NCI-H1048 (cell line): ENCODE data around the gene THSD4.

Source experiments
- DNase-seq: peaks from one replicate; lab custom pipeline; 2025; lab: John Stamatoyannopoulos, UW

Gene THSD4

GRCh38 chr15:71329497-71330260, 214.4 kb downstream of the THSD4 start:
- DNase-seq: no peak

GRCh38 chr15:71330638-71331162, 215.4 kb downstream of the THSD4 start:
- DNase-seq: no peak

- no peak for DNase-seq
These were observed 215.9 kb downstream of the THSD4 start for GRCh38 chr15:71331173-71331572.

DNA sequence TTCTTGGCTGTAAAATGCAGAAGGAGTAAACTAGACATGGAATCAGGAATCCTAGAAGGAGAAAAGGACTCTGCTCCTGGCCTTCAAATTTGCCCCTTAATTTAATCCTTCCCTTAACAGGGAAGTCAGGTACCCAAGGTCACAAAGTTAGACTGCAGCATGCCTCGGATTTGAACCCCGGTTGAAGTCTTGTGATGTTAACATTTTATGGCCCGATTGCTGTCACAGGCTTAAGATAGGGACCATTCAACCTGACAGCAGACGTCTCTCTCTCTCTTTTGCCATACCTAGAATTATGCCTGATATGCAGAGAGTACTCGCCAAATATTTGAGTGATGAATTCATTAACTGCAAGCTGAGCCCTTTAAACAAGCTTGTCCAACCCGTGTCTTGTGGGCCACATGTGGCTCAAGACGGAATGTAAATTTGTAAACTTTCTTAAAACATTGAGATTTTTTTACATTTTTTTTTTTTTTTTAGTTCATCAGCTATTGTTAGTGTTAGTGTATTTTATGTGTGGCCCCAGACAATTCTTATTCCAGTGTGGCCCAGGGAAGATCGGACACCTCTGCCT, 217.2 kb downstream of the THSD4 start:
- DNase-seq: no peak

DNA sequence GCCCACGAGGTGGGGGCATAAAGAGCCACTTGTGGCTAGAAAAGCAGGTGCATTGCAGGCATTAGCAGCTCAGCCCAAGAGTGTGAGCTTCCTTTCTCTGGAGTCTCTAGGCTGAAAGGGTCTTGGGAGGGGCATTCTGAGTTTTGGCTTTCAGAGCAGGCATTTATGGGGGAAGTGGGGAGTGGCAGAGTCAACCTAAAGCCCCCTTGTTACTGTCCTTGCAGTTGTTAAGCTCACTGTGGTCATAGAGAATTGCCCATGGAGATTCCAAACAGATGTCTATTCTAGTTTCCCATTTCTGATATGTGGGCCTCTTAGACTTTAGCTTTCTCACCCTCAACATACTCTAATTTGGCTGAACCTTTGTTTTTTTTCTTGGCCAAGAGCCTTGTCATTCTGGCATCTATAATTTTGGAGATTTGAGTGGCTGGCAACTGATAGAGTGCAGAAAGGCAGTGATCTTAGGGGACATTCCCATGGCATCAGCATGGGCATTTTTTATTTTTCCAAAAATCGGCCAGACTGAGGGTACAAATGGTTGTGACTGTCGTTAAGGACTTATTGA, 217.9 kb downstream of the THSD4 start:
- no peak for DNase-seq

DNA sequence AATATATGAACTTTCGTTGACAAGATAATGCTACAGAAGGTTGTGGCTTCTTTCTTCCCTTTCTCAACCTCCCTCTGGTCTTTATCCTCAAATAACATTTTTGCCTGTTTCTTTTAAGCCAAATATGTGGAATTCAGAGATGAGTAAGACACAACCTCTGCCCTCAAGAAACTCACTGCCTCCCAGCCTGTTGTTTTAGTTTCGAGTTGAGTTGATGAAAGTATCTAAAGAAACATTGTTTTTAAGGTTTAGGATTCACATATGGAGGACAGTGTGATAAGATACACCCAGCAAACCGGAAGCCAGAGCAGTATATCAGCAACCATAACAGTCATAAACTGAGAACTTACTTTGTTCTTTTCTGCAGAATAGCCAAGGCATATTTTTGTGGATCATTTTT, 218.6 kb downstream of the THSD4 start:
- no peak for DNase-seq

- DNase-seq: no peak
These were observed 219.2 kb downstream of the THSD4 start for GRCh38 chr15:71334434-71334833.

- no peak for DNase-seq
These were observed 219.6 kb downstream of the THSD4 start for GRCh38 chr15:71334873-71335272.

DNA sequence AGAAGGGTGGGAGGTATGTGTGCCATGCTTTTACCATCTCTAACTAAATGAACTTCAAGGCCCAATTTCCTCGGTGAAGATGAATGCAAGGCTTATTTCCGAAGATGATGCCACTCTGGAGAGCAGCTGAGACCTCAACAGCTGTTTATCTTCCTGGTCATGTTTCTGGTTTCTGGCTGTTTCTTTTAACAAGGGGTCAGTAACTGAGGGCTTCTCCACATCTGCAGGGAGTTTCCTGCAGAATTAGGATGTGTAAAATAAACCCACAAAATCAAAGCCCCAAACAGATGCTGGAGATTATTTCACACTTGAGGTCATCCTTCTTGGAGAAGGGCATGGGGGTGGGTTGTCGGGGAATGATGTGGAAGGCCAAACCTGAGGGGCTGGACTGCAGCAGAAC, 220.3 kb downstream of the THSD4 start:
- no peak for DNase-seq

- no peak for DNase-seq
These were observed 221.4 kb downstream of the THSD4 start for GRCh38 chr15:71336671-71337070.

DNA sequence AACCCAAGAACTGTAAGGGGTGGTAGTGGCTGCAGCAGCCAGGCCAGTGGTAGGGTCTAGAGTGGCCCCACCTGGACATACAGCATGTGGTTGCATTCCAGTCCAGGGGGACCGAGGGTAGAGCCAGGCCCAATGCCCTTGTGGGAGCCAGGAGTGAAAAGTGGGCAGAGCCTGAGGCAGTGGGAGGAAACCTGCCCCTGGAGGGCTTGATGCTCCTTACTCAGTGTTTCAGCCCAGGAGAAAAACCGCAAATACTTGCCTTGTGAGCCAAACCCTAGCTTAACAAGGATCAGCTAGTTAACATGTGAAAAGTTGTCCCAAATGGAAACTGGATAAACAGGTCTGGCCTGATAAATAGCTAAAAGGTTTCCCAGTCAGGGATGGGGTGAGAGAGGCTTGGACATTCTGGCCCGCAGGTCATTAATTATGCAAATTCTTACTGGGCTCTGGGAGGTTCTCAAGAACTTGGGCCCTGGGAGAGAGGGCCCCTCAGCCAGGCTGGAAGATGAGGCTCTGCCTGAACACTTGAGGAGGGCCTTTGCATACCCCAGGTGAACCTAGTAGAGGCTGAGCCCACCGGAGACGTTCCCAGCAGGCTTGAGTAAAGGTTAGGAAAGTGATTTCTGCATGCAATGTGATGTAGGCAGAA, 222.1 kb downstream of the THSD4 start:
- peak; percentile 73 for DNase-seq

- no peak for DNase-seq
These were observed 223.0 kb downstream of the THSD4 start for GRCh38 chr15:71338265-71338664.

DNA sequence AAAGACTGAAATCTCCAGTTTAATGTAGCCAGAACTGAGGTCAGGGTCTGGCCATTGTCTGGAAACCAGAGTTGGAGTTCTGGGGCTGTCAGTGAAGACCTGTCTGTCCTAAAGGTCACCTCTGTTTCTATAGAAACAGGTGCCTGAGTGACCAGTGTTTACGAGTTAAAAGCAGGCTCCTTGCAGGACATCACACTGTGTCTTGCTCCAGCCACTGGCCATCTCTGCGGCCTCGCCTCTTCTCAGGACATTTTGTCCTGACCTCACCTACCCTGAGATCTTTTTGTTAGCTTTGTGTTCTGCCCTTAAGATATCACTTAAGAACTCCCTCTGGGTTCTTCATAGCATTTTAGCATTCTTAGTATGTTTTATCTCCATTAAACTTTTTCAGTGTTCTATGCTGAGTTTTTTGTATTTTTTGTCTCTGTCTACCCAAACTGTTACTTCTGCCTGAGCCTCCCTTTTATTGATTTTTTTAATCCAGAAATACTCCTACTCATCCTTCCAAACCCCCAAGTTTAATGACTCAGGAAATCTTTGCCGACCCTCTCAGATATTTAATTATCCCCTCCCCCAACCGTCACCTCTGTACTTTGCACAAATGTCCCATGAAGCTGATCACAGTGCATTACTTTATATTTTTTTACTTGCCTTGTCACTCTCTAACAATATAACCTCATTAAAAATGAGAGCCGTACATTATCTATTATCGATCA, 223.7 kb downstream of the THSD4 start:
- no peak for DNase-seq

GRCh38 chr15:71341811-71342550, 226.7 kb downstream of the THSD4 start:
- no peak for DNase-seq

GRCh38 chr15:71342658-71343057, 227.4 kb downstream of the THSD4 start:
- no peak for DNase-seq

DNA sequence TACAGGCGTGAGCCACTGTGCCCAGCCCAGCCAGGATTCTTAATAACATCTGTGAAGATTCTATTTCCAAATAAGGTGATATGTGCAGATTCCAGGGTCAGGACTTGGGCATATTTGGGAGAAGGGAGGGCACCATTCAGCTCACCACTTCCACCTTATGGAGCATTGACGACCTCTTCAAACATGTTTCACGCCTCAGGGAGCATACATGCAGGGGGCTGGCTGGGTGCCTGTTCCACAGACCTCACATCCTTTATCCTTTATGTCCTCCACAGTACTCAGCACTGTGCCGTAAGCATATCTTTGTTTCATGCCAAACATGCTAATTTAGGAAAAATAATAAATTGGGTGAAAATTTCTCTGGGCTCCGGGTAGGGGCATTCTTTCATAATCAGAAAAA, 229.0 kb downstream of the THSD4 start:
- DNase-seq: no peak

- no peak for DNase-seq
These were observed 229.9 kb downstream of the THSD4 start for GRCh38 chr15:71345186-71345585.

GRCh38 chr15:71346464-71346863, 231.2 kb downstream of the THSD4 start:
- DNase-seq: no peak

- DNase-seq: no peak
These were observed 233.3 kb downstream of the THSD4 start for GRCh38 chr15:71348597-71348996.

DNA sequence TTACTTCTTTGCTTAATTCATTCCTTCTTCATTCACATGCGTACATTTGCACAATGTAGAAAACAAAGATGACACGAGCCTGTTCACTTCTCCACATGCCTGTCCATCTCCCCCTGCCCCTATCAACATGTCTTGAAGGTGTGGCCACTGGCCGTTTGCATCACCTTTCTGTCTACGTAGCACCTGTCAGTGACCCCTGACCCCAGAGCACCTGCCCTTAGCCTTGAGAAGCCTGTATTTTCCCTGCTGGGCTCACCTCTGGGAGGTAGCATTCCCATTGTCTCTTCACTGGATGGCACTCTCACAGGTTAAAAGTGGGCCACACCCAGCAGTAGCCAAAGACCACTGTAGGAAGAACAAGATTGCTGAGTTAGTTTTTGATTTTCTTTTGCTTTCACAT, 234.1 kb downstream of the THSD4 start:
- DNase-seq: no peak

DNA sequence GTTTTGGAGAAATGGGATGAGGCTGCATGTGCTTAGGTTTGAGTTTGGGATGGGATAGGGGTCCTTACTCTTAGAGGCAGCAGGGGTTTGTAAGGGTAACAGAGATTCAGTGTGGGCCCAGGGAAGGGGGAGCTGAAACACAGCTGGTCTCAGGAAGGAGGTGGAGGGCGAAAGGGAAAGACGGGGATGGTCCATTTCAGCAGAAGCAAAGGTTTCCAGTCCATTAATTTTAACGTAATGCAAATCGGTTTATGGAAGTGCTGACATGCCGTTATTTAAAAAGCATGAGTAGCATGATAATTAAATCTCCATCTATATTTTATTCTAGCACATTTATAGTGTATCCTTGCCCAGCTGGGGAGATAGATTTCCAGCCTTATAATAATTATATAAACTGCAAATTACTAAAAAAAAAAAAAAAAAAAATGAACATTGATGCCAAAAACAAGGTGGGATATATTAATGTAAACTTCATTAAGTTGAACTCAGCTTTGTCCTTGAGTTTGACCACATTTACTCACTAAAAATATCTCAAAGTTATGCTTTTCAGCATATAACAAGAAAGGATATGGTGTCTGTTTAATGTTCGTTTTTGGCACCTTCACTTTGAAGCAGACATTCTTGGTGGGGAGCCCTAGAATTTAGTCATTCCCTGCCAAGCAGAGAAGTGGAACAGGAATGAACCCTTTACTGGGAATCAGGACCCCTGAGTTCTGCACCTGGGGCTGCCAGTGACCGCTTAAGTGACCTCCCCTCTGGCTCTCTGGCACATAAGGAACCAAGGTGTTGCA, 234.7 kb downstream of the THSD4 start:
- no peak for DNase-seq
